HFFc6 (cell line): ENCODE data around the gene PTPRM. TPM values are rescaled to one million over a fixed set of nuclear protein-coding genes. Genes with fewer than 3 reads are reported as not detected.

Experiments used
- DNase-seq: peaks from one replicate; pipeline ENCODE4 v3.0.0-alpha.2; 2018
- H3K27ac Mint-ChIP-seq: 2 replicates; pipeline ENCODE4 v1.8.0; 2020; ENCODE audit warnings: mild to moderate bottlenecking, mixed read lengths
- H3K27me3 Mint-ChIP-seq: 2 replicates; pipeline ENCODE4 v1.8.0; 2021; ENCODE audit warnings: mild to moderate bottlenecking, moderate library complexity, mixed read lengths; ENCODE audit not compliant: insufficient read depth
- H3K36me3 Mint-ChIP-seq: 2 replicates; pipeline ENCODE4 v1.8.0; 2021; ENCODE audit warnings: low read depth, mixed read lengths
- H3K4me1 Mint-ChIP-seq: 2 replicates; pipeline ENCODE4 v1.8.0; 2020; ENCODE audit warnings: low read depth, mixed read lengths
- H3K4me3 Mint-ChIP-seq: 2 replicates; pipeline ENCODE4 v1.8.0; 2020; ENCODE audit warnings: mild to moderate bottlenecking, moderate library complexity, mixed read lengths
- H3K9me3 Mint-ChIP-seq: 2 replicates; pipeline ENCODE4 v1.8.0; 2020; ENCODE audit warnings: mild to moderate bottlenecking, mixed read lengths
- total RNA-seq, 6 experiments: library from RNA; stranded (reverse); fragmentation: NEBNext Ultra II Directional; extraction: Animal tissue kit (Norgen Biotek cat#: 25700); gene quantifications; 2 replicates in 1 of 6; 3 replicates in 5 of 6; pipeline ENCODE4 v1.2.3, GENCODE V29; 2021
- TF ChIP-seq, protein P1 (sequence below): fragments of 200-600 bp; sonication (generic); IDR thresholded peaks from 2 replicates; pipeline ENCODE4 v1.5.0; 2021; ENCODE audit warnings: antibody characterized with exemption, mild to moderate bottlenecking

Gene PTPRM
- total RNA-seq, 6 experiments from 2014 or later = 39.4 to 49.8 (median 43.8) TPM

GRCh38 chr18:7808992-7809391, 241.9 kb downstream of the PTPRM start:
- Mint-ChIP-seq H3K9me3 (peaks cover 3% of the 10 kb centered on the region), H3K27me3 (no peaks in the 10 kb centered on the region; the same call in 1 of the 2 replicates), H3K27ac (no peak overlapping the region), H3K36me3 (peaks cover 10% of the 10 kb centered on the region), H3K4me3 (no peak overlapping the region), H3K4me1 (peaks cover 32% of the 10 kb centered on the region)
- TF ChIP-seq, protein P1, sequence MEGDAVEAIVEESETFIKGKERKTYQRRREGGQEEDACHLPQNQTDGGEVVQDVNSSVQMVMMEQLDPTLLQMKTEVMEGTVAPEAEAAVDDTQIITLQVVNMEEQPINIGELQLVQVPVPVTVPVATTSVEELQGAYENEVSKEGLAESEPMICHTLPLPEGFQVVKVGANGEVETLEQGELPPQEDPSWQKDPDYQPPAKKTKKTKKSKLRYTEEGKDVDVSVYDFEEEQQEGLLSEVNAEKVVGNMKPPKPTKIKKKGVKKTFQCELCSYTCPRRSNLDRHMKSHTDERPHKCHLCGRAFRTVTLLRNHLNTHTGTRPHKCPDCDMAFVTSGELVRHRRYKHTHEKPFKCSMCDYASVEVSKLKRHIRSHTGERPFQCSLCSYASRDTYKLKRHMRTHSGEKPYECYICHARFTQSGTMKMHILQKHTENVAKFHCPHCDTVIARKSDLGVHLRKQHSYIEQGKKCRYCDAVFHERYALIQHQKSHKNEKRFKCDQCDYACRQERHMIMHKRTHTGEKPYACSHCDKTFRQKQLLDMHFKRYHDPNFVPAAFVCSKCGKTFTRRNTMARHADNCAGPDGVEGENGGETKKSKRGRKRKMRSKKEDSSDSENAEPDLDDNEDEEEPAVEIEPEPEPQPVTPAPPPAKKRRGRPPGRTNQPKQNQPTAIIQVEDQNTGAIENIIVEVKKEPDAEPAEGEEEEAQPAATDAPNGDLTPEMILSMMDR = no peak
- DNase-seq = no peak

- H3K4me1 Mint-ChIP-seq = peaks cover 32% of the 10 kb centered on the region
- no peaks in the 10 kb centered on the region; the same call in 1 of the 2 replicates for H3K27me3 Mint-ChIP-seq
- TF ChIP-seq, protein P1 = no peak
- no peak for DNase-seq
- peaks cover 15% of the 10 kb centered on the region for H3K36me3 Mint-ChIP-seq
- no peak overlapping the region for H3K27ac Mint-ChIP-seq
- no peak overlapping the region for H3K4me3 Mint-ChIP-seq
- H3K9me3 Mint-ChIP-seq = peaks cover 7% of the 10 kb centered on the region
Measured at GRCh38 chr18:7809455-7809854, 242.3 kb downstream of the PTPRM start.

GRCh38 chr18:7809978-7810377, 242.9 kb downstream of the PTPRM start:
- no peak for DNase-seq
- H3K36me3 Mint-ChIP-seq = peaks cover 19% of the 10 kb centered on the region
- TF ChIP-seq, protein P1 = no peak
- peaks cover 32% of the 10 kb centered on the region for H3K4me1 Mint-ChIP-seq
- H3K27me3 Mint-ChIP-seq = no peaks in the 10 kb centered on the region; the same call in 1 of the 2 replicates
- no peak overlapping the region for H3K4me3 Mint-ChIP-seq
- no peak overlapping the region for H3K27ac Mint-ChIP-seq
- peaks cover 13% of the 10 kb centered on the region for H3K9me3 Mint-ChIP-seq

GRCh38 chr18:7812431-7813063, 245.4 kb downstream of the PTPRM start:
- Mint-ChIP-seq H3K27ac (peak overlapping the region; percentile 82), H3K36me3 (peaks cover 17% of the 10 kb centered on the region), H3K4me3 (peak overlapping the region; percentile 64), H3K9me3 (peaks cover 17% of the 10 kb centered on the region), H3K4me1 (peaks cover 39% of the 10 kb centered on the region), H3K27me3 (no peaks in the 10 kb centered on the region; the same call in 1 of the 2 replicates)
- TF ChIP-seq, protein P1 = no peak
- peak; percentile 66 for DNase-seq

DNA sequence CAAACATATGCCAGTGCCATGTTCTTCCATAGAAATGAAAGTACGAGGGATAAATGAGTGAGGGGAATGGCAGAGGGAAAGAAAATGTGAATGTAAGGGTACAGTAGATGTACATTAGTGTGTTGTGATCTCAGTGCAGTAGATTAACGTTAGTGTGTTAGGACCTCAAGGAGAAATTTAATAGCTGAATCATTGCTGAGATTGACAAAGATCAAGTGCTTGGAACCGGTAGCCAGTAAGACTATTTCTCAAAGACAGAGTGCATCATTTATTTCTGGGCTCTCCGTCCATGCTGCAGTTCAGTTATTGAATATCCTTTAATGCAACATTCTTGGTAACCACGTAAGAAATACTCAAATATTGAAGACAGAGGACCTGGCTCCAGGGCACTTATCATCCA, 246.0 kb downstream of the PTPRM start:
- peaks cover 34% of the 10 kb centered on the region for H3K4me1 Mint-ChIP-seq
- H3K4me3 Mint-ChIP-seq = no peak overlapping the region
- TF ChIP-seq, protein P1 = no peak
- peak overlapping the region; percentile 82; the same call in 1 of the 2 replicates for H3K27ac Mint-ChIP-seq
- H3K36me3 Mint-ChIP-seq = peaks cover 17% of the 10 kb centered on the region
- H3K9me3 Mint-ChIP-seq = peaks cover 17% of the 10 kb centered on the region
- DNase-seq = no peak
- H3K27me3 Mint-ChIP-seq = no peaks in the 10 kb centered on the region; the same call in 1 of the 2 replicates
